Activated naive CD8-positive, alpha-beta T cell treated with anti-CD3 and anti-CD28 coated beads for 36 hours (primary cell): ENCODE data around the gene USP12. TPM values are rescaled to one million over a fixed set of nuclear protein-coding genes. Genes with fewer than 3 reads are reported as not detected.

ENCODE experiments used
- DNase-seq: peaks from one replicate; pipeline ENCODE4 v3.0.0; 2021
- H3K27ac Mint-ChIP-seq: one replicate; pipeline ENCODE4 v1.8.0; 2022; ENCODE audit warnings: mild to moderate bottlenecking, moderate library complexity, mixed read lengths
- H3K27me3 Mint-ChIP-seq: one replicate; pipeline ENCODE4 v1.8.0; 2022; ENCODE audit warnings: mild to moderate bottlenecking, mixed read lengths
- H3K36me3 Mint-ChIP-seq: one replicate; pipeline ENCODE4 v1.8.0; 2021; ENCODE audit warnings: mild to moderate bottlenecking, mixed read lengths
- H3K4me1 Mint-ChIP-seq: one replicate; pipeline ENCODE4 v1.8.0; 2021; ENCODE audit warnings: mixed read lengths
- H3K4me3 Mint-ChIP-seq: one replicate; pipeline ENCODE4 v1.8.0; 2022; ENCODE audit warnings: mild to moderate bottlenecking, moderate library complexity, mixed read lengths
- H3K9me3 Mint-ChIP-seq: one replicate; pipeline ENCODE4 v1.8.0; 2022; ENCODE audit warnings: mixed read lengths
- total RNA-seq, 2 experiments: library from RNA; stranded (reverse); gene quantifications; one replicate each; pipeline ENCODE4 v1.2.3, GENCODE V29; 2021

USP12 gene
- total RNA-seq, 2 experiments from 2014 or later = 48.4 to 48.9 TPM

DNA sequence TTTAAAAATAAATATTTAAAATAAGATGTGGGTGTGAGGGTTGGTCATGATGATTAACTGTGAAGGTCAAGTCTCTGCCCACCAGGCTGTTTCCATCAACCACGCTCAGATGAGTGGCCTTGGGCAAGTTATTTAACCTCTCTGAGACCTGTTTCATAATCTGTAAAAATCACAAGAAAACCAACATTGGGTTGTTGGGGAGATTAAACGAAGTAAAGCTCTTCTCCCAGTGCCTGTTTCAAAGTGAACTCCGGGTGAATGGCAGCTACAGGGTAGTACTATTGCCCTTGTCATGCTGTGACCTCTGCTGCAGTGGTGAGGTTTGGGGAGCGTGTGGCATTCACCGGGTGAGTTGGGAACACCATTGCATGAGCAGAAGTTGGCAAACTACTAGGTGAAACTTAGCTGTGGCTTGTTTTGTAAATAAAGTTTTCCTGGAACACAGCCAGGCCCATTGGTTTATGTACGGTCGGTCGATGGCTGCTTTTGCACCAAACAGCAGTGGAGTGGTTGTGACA, 153.2 kb downstream of the USP12 start:
- Mint-ChIP-seq H3K9me3 (no peaks in the 10 kb centered on the region), H3K36me3 (no peaks in the 10 kb centered on the region), H3K4me1 (no peaks in the 10 kb centered on the region), H3K27ac (no peak overlapping the region), H3K4me3 (no peak overlapping the region), H3K27me3 (no peaks in the 10 kb centered on the region)
- DNase-seq = no peak

DNA sequence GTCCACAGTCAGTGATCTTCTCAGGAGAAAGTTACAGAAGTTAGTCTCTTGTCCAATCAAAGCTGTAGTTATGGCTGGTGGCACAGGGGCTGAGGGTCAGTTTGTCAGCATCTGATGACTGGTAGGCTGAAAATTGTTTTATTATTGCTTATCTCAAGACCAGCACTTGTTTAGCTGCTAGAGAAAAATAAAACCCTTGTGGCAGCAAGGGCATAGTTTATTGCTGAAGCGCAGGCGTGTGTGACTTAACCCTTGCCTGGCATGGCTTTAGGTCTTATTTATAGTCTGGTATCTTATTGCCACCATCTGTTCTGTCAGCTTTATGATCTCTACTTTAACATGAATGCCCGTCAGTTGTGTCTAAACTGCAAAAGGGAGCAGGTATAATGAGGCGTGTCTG, 154.7 kb downstream of the USP12 start:
- H3K27me3 Mint-ChIP-seq = no peaks in the 10 kb centered on the region
- no peak overlapping the region for H3K27ac Mint-ChIP-seq
- DNase-seq = no peak
- H3K4me3 Mint-ChIP-seq = no peak overlapping the region
- H3K4me1 Mint-ChIP-seq = no peaks in the 10 kb centered on the region
- H3K36me3 Mint-ChIP-seq = no peaks in the 10 kb centered on the region
- H3K9me3 Mint-ChIP-seq = no peaks in the 10 kb centered on the region

Other genes starting within 250 kb of the USP12 start
- gene RPL21, start 79.7 kb upstream of the USP12 start, total RNA-seq = 1,000 to 10,000 TPM; 1,357 to 1,413 TPM
- 1 to 10 TPM; 2.0 to 3.0 TPM for gene RASL11A, start 99.0 kb upstream of the USP12 start, total RNA-seq